CD4-positive, alpha-beta T cell treated with Interleukin-10 for 1 hour (primary cell): ENCODE results near the gene KCNMA1.

Experiments
- DNase-seq: peaks from one replicate; pipeline ENCODE4 v3.0.0-alpha.2; 2020

Gene KCNMA1

GRCh38 chr10:76840802-76841201 lies 796.8 kb downstream of the KCNMA1 start:
- DNase-seq, result no peak

- no peak for DNase-seq
These were observed 798.3 kb downstream of the KCNMA1 start for GRCh38 chr10:76839276-76839675.

- no peak for DNase-seq
These were observed 807.4 kb downstream of the KCNMA1 start for GRCh38 chr10:76830218-76830617.

DNA sequence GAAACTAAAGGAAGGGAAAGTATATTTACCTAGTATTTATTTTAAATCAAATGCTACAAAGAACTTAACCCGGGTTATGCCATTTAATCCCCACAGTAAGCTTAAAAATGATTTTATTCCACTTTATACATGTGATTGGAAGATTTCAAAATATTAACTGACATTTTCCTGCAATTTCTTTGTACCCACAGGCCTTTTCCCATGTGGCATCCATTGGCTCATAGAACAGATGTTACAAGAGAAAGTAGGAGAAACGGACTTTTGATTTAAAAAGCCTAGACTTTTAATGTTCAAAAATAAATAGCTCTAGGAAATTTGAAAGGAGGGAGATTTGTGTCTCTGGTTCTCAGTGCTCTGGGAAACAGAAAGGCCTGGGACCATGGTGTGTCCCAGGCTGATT lies 807.9 kb downstream of the KCNMA1 start:
- DNase-seq, result no peak
